ENCODE results near the gene FAM219B.

Gene FAM219B

GRCh38 chr15:74878273-74878672 is 28.4 kb downstream of the FAM219B start:
- no peak for DNase-seq (ENCODE audit: extremely low read depth in 1 of 2, low read depth in 1 of 2)

- no peak for DNase-seq (ENCODE audit: extremely low read depth in 1 of 2, low read depth in 1 of 2)
Observed at GRCh38 chr15:74873756-74874424, 32.8 kb downstream of the FAM219B start.

DNA sequence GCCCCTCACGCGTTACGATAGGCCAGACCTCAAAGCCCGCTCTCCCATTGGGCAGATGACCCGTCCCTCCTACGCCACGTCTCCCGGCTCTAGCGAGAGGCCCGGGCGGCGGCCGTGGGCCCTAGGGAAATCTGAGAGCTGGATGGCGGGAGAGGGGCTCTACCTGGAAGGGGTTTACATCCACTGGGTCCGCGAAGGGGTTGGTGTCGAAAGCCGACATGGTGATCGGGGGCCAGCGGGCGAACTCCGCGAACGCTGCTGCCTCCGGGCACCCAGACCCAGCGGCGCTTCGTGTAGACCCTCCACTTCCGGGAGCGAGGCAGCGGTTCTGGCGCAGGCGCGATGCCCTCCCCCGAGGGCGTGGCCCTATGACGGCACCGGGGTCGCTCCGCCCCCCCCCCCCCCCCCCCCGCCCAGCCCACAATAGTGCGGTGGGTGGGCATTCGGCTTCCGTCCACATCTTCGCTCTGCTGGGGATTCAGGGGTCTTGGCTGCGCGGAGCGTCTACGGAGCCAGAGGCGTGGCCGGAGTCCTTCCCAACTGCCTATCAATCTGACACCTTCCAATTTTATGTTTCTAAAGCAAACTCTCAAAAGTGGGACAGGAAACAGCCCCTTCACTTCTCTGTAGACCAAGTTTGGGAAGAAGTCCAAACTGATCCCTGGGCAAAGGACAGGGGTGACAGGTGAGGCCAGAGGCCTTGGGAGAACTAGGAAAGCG is 33.5 kb downstream of the FAM219B start, which contains the start of gene SCAMP2:
TSS of gene SCAMP2 (minus strand) at position 330 of the 720 bp plus-strand sequence. CDS start at position 220, 110 bp downstream.
- DNase-seq (ENCODE audit: extremely low read depth in 1 of 2, low read depth in 1 of 2): peak; percentile 74 to 81

GRCh38 chr15:74872702-74873035 is 34.0 kb downstream of the FAM219B start:
- DNase-seq (ENCODE audit: extremely low read depth in 1 of 2, low read depth in 1 of 2): no peak

GRCh38 chr15:74870436-74871215 is 36.0 kb downstream of the FAM219B start:
- no peak for DNase-seq (ENCODE audit: extremely low read depth in 1 of 2, low read depth in 1 of 2)

DNA sequence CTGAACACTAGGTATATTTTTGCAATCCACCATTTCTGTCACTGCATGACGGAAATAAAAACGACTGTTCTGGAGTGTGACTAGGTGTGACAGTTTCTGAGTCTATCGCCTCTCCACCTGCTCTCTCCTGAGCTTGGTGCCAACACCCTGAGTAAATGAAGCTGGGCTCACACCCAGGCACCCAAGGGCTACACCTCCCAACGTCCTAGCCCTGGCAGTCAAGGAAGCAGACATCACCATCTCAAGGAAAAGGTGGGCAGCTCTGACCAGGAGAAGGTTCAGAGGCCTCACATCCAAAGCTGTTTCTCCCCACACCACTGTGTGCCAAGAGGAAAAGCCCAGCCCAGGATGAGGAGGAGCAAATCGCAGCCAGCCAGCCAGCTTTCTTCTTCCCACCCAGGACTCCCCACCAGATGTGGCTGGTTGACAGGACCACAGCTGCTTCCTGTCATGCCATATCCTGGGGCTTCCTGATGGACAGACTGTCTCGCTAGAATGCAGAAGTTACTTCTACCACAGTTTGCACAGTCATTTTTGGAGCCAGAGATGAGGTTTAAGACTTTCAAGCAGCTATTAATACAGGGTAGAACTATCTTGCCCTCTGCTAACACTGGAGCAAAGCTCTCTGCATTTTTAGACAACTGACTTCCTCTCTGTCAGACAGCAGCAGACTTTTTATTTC is 36.8 kb downstream of the FAM219B start:
- no peak for DNase-seq (ENCODE audit: extremely low read depth in 1 of 2, low read depth in 1 of 2)

GRCh38 chr15:74869372-74869725 is 37.3 kb downstream of the FAM219B start:
- DNase-seq (ENCODE audit: extremely low read depth in 1 of 2, low read depth in 1 of 2): no peak

GRCh38 chr15:74868059-74868458 is 38.6 kb downstream of the FAM219B start:
- DNase-seq (ENCODE audit: extremely low read depth in 1 of 2, low read depth in 1 of 2): no peak

- DNase-seq (ENCODE audit: extremely low read depth in 1 of 2, low read depth in 1 of 2): no peak
Observed at GRCh38 chr15:74867466-74868038, 39.1 kb downstream of the FAM219B start.

DNA sequence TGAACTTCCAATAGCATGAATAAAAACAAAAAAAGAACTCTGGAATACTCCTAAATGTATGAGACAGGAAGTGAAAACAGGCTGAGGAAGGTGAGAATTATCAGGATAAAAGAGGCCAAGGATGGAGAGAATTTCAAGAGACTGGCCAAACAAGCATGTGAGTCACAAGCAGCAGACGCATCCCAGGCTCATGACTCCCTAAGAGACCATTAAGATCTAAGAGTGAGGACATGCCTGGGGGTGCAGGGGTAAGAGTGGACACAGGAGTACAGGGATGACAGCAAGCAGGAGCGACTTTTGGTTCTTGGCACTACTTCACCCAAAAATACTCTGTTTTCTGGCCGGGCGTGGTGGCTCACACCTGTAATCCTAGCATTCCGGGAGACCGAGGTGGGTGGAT is 40.6 kb downstream of the FAM219B start:
- DNase-seq (ENCODE audit: extremely low read depth in 1 of 2, low read depth in 1 of 2): no peak

DNA sequence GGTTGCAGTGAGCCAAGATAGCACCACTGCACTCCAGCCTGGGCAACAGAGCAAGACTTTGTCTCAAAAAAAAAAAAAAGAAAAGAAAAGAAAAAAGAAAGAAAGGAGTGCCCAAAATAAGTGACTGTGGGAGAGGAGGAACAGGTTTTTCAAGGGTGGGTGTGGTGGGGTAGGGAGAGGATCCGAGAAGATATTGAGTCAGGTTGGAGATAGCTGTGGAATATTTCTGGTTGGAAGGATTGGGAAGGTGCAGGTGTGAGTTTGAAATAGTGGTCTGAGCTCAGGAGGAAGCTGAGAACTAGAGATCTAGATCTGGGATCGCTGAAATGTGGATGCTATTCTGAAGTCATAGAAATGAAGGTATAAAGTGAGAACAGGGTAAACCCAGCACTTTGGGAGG is 41.3 kb downstream of the FAM219B start:
- DNase-seq (ENCODE audit: extremely low read depth in 1 of 2, low read depth in 1 of 2): no peak

GRCh38 chr15:74864296-74864695 is 42.4 kb downstream of the FAM219B start:
- DNase-seq (ENCODE audit: extremely low read depth in 1 of 2, low read depth in 1 of 2): no peak

- DNase-seq (ENCODE audit: extremely low read depth in 1 of 2, low read depth in 1 of 2): no peak
Observed at GRCh38 chr15:74863239-74864056, 43.2 kb downstream of the FAM219B start.

DNA sequence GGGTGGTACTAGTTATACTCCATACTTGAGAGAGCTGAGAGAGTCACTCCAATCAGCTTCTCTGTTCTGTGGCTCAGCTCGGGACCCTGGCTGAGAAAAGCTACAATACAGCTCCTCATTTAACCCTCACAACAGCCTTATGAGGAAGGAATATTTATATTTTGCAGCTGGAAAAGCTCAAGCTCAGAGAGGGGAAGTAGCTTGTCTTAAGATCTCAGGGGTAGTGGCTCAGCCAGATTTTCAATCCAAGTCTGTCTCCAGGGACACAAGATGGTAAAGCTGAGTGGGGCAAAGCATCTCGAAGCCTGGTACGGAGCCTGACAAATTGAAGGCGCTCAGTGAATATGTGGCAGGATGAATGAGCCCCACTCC is 48.3 kb downstream of the FAM219B start:
- no peak for DNase-seq (ENCODE audit: extremely low read depth in 1 of 2, low read depth in 1 of 2)

DNA sequence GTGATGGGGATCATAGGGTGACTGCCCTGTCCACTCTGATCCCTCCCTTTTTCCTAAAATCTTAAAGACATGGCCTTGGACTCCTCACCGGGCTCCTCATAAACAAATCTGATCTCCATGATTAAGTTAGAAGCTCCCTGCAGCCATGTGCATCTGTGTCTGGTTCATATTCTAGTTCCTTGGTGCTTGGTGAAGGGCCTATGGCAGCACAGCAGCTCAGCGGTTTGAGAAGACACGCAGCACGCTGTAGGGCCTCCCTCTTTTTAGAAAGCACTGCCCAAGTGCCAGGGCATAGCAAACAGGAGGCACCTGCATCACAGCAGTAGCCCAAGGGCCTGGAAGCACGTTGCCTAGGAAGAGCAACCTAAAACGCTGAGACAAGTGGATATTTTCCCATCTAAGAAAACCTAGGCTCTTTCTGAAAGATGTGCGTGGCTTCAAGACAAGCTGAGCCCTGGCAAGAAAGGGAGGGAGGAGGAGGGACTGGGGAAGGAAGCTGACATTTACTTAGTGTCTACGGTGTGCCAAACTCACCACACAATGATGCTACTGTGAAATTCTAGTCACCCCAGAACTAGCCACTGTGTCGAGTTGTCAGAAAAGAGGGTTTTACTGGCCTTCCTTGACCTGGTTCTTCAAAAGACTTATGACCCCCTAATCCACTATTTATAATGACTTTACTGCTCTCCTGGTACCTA is 48.8 kb downstream of the FAM219B start:
- DNase-seq (ENCODE audit: extremely low read depth in 1 of 2, low read depth in 1 of 2): no peak

DNA sequence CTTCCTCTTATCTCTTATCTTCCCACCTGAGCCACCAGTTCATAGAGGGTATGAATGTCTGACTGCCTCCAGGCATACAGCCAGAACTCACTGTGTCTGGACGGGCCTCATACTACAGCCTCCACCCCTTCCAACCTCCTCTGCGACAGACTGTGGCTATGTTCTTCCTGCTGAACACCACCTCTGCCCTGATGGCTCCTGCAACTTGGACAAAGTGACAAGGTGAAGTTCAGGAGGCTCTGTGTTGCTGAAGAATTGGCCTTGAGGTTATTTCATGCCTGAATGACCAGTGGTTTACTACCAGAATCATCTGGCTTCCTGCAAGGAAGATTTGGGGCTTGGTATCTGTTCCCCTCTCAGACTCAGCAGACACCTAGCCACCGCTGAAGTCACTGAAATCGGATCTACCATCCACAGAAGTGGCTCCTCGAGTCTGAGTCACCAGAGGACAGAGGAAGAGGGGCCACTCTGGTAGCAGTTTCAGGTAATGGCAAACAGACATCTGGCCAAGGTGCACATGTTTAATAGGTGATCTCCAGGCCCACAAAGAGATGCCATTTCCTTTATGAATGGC is 49.5 kb downstream of the FAM219B start:
- DNase-seq (ENCODE audit: extremely low read depth in 1 of 2, low read depth in 1 of 2): no peak

GRCh38 chr15:74856537-74856936 is 50.1 kb downstream of the FAM219B start:
- DNase-seq (ENCODE audit: extremely low read depth in 1 of 2, low read depth in 1 of 2): no peak

DNA sequence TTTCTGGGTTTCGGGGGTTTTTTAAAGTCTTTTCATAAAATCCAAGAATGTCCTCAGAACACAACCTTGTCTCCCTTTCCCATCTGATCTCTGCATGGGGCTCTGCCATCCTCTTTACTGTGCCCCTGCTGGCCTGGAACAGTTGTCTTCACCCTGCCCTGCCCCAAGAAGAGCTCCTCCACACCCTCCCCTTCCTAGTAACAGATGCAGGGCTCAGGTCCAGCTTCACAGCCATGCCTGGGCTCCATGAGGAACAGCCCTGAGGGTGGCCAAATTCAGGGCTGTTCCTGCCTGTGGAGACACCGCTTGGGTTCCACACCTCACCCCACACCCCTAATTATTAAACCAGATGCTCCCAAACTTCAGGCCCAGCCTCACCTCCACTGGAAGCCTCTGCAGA is 50.8 kb downstream of the FAM219B start:
- no peak for DNase-seq (ENCODE audit: extremely low read depth in 1 of 2, low read depth in 1 of 2)

- no peak for DNase-seq (ENCODE audit: extremely low read depth in 1 of 2, low read depth in 1 of 2)
Observed at GRCh38 chr15:74854453-74855022, 52.1 kb downstream of the FAM219B start.
